Loucy (cell line): ENCODE measurements around the gene MYOM3.

Experiments used
- CTCF ChIP-seq: fragments of 200-600 bp; sonication (generic); conservative IDR thresholded peaks from 2 replicates; pipeline ENCODE4 v1.5.1; 2014; ENCODE audit warnings: mild to moderate bottlenecking, antibody characterized with exemption, low read length
- EZH2phosphoT487 ChIP-seq: fragments of 200-600 bp; IDR thresholded peaks from 2 replicates; pipeline ENCODE4 v1.6.1; 2018; ENCODE audit warnings: antibody characterized with exemption, mild to moderate bottlenecking, moderate library complexity, borderline replicate concordance

DNA sequence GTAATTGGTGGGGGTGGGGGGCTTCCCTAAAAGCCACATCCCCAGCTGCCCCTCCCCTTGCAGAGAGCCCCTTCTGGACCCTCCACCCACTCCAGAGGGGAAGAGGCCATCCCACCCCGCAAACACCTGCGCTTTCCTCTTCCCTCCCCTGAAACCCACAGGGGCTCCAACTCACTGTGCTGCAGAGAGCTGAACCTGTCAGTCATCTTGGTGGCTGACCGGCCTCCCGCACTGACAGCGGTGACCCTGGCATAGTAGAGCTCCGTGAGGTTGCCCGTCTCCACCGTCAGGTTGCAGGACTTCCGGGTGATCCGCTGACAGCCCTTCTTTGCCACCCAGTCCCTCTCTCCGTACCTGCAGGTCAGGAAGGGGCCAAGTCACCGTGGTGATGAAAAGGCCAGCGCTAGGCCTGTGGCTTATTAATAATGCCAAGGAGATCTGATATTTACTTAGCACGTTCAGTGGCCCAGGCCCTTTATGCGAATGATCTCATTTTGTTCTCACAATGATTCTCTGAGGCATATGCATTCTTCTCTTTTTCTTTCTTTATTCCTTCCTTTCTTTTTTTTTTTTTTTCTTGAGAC lies 25.1 kb upstream of the MYOM3 start:
- TF ChIP-seq CTCF (no peak), EZH2phosphoT487 (no peak)
